Endothelial cell of hepatic sinusoid (primary cell): Measurements from ENCODE around the gene STAG1.
"Not testable (repeated sequence)": the region's sequence is repeated elsewhere in the genome, so short reads cannot be mapped to it uniquely, and the experiment has no call there.

ENCODE experiments used
- in situ Hi-C: cut with HindIII; loops from 2 replicates; pipeline ENCODE4 v1.10.0; 2017; ENCODE audit warnings: low sequenced_read_pairs

Gene STAG1

GRCh38 chr3:136343446-136343845 lies 408.7 kb downstream of the STAG1 start:
- in situ Hi-C loops: no loop called here

- in situ Hi-C loops: no loop called here
Measured at GRCh38 chr3:136336329-136337100, 415.7 kb downstream of the STAG1 start.

DNA sequence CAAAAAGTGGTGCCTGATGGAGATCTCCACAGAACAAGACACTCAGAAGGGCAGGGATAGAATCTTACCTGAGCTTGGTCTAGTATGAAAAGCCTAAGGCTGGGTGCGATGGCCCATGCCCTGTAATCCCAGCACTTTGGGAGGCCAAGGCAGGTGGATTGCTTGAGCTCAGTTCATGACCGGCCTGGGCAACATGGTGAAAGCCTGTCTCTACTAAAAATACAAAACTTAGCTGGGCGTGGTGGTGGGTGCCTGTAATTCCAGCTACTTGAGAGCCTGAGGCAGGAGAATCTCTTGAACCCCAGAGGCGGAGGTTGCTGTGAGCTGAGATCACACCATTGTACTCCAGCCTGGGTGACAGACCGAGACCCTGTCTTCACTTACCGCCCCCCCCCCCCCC lies 417.5 kb downstream of the STAG1 start:
- in situ Hi-C loops: not testable (repeated sequence)

DNA sequence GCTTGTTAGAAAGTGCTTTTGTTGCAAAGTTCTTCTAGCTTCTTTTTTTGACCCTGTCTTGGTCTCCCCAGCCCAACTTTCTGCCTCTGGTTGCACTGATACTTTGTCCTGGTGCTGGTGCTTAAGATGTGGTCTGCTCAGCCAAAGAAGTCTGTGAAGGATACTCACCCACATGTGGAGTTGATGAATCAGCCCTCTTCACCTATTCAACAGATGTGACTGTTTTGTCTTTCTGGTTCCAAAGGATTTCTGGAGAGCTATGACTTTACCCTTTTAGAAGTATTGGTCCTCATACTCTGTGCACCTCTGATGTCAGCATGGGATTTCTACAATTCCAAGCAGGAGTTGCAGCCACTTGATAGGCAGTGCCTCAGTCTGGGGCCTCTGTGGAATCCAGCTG lies 418.0 kb downstream of the STAG1 start:
- in situ Hi-C loops: no loop called here

- in situ Hi-C loops: no loop called here
Measured at GRCh38 chr3:136332776-136333175, 419.4 kb downstream of the STAG1 start.

DNA sequence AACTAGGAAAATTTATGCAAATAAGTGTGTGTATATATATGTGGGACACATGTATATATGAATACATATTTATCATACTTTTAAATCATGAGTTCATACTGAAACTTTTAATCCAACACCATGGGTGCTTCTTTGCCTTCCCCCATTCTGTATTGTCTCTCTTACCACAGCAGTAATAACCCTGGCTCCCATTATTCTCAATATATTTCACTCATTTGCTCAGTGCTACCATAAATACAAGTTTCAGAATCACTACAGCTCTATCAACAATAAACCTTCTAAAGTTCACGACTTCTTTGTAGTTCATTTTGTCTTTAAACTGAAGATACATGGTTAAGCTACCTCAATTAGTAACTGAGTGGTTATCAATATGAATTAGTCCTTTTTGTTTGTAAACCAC lies 419.9 kb downstream of the STAG1 start:
- in situ Hi-C loops: no loop called here

- in situ Hi-C loops: no loop called here
Measured at GRCh38 chr3:136330900-136331299, 421.3 kb downstream of the STAG1 start.

DNA sequence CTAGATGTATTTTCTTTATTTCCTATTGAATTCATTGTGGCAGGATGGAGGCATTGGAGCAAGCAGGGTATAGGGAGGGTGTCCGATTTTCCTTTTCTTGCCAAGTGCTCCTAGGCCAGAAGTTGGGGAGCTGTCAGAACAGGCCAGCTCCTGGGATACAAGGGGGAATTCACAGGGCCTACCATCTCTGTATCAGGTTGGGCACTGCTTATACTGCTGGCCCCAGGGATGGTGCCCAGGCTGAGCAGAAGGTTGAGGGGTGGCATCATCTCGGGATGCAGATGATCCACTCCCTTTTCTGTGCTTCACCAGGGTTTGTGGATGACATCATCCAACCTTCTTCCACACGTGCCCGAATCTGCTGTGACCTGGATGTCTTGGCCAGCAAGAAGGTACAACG lies 422.6 kb downstream of the STAG1 start:
- in situ Hi-C loops: no loop called here

DNA sequence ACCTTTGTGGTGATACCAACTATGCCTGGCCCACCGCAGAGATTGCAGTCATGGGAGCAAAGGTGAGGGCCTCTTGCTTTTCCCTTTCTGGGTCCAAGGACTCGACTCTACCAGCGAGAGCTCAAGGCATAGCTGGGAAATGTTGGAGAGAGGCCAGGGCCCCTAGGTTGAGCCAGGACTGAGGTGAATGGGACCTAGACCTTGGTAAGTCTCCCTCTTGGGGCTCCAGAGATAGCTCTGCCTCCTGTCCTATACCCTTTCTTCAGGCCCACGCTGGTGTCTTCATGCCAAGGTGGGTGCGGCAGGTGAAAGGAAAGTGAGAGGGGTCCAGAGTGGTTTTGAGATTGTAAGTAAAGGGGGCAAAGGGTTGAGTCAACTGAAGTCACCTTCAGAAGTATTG lies 424.5 kb downstream of the STAG1 start:
- in situ Hi-C loops: no loop called here

- in situ Hi-C loops: no loop called here
Measured at GRCh38 chr3:136326316-136326715, 425.9 kb downstream of the STAG1 start.

- in situ Hi-C loops: no loop called here
Measured at GRCh38 chr3:136311968-136312367, 440.2 kb downstream of the STAG1 start.

DNA sequence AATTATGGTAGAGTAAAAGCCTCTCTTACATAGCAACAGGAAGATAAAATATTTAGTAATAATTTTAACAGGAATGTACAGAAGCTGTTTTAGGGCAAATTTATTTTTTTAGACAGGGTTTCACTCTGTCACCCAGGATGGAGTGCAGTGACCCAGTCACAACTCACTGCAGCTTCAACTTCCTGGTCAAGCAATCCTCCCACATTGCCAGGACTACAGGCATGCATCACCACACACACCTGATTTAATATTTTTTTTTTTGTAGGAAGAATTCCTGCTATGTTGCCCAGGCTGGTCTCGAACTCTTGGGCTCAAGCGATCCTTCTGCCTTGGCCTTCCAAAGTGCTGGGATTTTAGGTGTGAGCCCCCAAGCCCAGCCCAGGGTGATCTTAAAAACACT lies 440.9 kb downstream of the STAG1 start:
- in situ Hi-C loops: no loop called here

- in situ Hi-C loops: no loop called here
Measured at GRCh38 chr3:136305879-136306278, 446.3 kb downstream of the STAG1 start.

- in situ Hi-C loops: no loop called here
Measured at GRCh38 chr3:136300444-136300843, 451.7 kb downstream of the STAG1 start.

GRCh38 chr3:136297826-136298225 lies 454.4 kb downstream of the STAG1 start:
- in situ Hi-C loops: no loop called here

DNA sequence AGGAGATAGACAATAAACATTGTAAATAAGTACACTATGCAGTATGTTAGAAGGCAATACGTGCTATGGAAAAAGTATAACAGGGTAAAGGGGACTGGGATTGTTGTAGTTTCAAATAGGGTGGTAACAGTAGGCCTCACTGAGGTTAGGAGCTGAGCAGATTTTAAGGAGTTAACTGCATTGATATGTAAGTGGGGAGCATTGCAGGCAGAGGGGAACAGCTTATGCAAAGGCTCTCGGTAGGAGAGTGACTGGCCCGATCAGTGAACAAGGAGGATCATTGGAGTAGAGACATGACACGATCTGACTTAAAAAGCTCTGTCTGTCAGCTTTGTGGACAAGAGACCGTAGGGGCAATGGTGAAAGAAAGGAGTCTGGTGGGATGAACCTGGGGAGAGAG lies 455.2 kb downstream of the STAG1 start:
- in situ Hi-C loops: no loop called here

GRCh38 chr3:136294176-136294575 lies 458.0 kb downstream of the STAG1 start:
- in situ Hi-C loops: no loop called here

GRCh38 chr3:136293279-136293678 lies 458.9 kb downstream of the STAG1 start:
- in situ Hi-C loops: no loop called here

DNA sequence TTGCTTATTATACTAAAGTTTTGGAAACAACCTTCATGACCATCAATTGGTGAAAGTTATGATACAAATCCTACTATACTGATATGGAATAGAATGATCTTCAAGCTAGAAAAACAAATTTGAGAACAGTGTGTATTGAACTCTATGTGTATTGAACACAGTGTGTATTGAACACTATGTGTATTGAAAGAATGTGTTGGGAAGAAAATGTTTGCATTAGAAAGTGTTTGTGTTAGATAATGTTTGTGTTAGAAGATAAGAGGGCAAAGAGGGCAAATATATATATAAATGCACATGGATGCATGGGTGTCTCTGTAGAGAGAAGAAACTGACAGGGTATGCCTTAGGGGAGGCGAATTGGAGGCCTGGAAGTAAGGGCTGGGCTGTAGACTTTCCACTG lies 459.7 kb downstream of the STAG1 start:
- in situ Hi-C loops: no loop called here

DNA sequence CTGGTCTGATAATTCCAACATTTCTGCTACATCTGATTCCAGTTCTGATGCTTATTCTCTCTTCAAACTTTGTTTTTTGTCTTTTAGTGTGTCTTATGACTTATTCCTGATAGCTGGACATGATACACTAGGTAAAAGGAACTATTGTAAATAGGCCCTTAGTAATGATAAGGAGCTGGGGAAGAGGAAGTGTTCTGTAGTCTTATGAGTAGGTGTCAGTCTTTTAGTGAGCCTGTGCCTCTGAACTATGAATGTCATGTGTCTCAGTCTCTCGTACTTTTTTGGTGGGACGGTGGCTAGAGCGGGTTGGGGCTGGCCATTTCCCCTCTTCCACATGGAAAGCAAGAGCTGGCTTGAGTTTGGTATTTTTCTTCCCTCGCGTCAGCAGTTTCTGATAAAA lies 460.9 kb downstream of the STAG1 start:
- in situ Hi-C loops: no loop called here
